Measurements from ENCODE around the gene SORBS2.

Gene SORBS2

GRCh38 chr4:185589067-185589836 is 222.7 kb downstream of the SORBS2 start:
- no peak for DNase-seq (ENCODE audit: low read depth)

GRCh38 chr4:185587427-185588161 is 224.4 kb downstream of the SORBS2 start:
- DNase-seq (ENCODE audit: low read depth) = no peak

GRCh38 chr4:185587030-185587426 is 225.0 kb downstream of the SORBS2 start:
- no peak for DNase-seq (ENCODE audit: low read depth)

- DNase-seq (ENCODE audit: low read depth) = no peak
Observed at GRCh38 chr4:185585211-185585610, 226.8 kb downstream of the SORBS2 start.

GRCh38 chr4:185583813-185584212 is 228.2 kb downstream of the SORBS2 start:
- no peak for DNase-seq (ENCODE audit: low read depth)

- DNase-seq (ENCODE audit: low read depth) = no peak
Observed at GRCh38 chr4:185582651-185583400, 229.2 kb downstream of the SORBS2 start.

GRCh38 chr4:185580699-185581098 is 231.3 kb downstream of the SORBS2 start:
- no peak for DNase-seq (ENCODE audit: low read depth)

GRCh38 chr4:185578284-185578683 is 233.7 kb downstream of the SORBS2 start:
- no peak for DNase-seq (ENCODE audit: low read depth)

GRCh38 chr4:185576962-185577950 is 234.7 kb downstream of the SORBS2 start:
- DNase-seq (ENCODE audit: low read depth) = no peak

- no peak for DNase-seq (ENCODE audit: low read depth)
Observed at GRCh38 chr4:185576314-185576961, 235.6 kb downstream of the SORBS2 start.

- peak; percentile 33 for DNase-seq (ENCODE audit: low read depth)
Observed at GRCh38 chr4:185573651-185574199, 238.3 kb downstream of the SORBS2 start.

- no peak for DNase-seq (ENCODE audit: low read depth)
Observed at GRCh38 chr4:185570727-185571126, 241.3 kb downstream of the SORBS2 start.

- no peak for DNase-seq (ENCODE audit: low read depth)
Observed at GRCh38 chr4:185567381-185568376, 244.3 kb downstream of the SORBS2 start.

GRCh38 chr4:185566972-185567371 is 245.0 kb downstream of the SORBS2 start:
- peak; percentile 67 for DNase-seq (ENCODE audit: low read depth)

- no peak for DNase-seq (ENCODE audit: low read depth)
Observed at GRCh38 chr4:185566425-185566824, 245.6 kb downstream of the SORBS2 start.

- DNase-seq (ENCODE audit: low read depth) = no peak
Observed at GRCh38 chr4:185565696-185566095, 246.3 kb downstream of the SORBS2 start.

- no peak for DNase-seq (ENCODE audit: low read depth)
Observed at GRCh38 chr4:185564349-185564748, 247.6 kb downstream of the SORBS2 start.

- no peak for DNase-seq (ENCODE audit: low read depth)
Observed at GRCh38 chr4:185562531-185562930, 249.5 kb downstream of the SORBS2 start.

- DNase-seq (ENCODE audit: low read depth) = no peak
Observed at GRCh38 chr4:185560316-185560715, 251.7 kb downstream of the SORBS2 start.
